Measurements from ENCODE around the gene NMRAL1. TPM values are rescaled to one million over a fixed set of nuclear protein-coding genes. Genes with fewer than 3 reads are reported as not detected.
A peak's percentile ranks its signal among the peaks of the same experiment; 100 is the strongest.

NMRAL1 gene
- polyA plus RNA-seq, 3 donors, result 39.2 to 57.0 (median 49.4) TPM

DNA sequence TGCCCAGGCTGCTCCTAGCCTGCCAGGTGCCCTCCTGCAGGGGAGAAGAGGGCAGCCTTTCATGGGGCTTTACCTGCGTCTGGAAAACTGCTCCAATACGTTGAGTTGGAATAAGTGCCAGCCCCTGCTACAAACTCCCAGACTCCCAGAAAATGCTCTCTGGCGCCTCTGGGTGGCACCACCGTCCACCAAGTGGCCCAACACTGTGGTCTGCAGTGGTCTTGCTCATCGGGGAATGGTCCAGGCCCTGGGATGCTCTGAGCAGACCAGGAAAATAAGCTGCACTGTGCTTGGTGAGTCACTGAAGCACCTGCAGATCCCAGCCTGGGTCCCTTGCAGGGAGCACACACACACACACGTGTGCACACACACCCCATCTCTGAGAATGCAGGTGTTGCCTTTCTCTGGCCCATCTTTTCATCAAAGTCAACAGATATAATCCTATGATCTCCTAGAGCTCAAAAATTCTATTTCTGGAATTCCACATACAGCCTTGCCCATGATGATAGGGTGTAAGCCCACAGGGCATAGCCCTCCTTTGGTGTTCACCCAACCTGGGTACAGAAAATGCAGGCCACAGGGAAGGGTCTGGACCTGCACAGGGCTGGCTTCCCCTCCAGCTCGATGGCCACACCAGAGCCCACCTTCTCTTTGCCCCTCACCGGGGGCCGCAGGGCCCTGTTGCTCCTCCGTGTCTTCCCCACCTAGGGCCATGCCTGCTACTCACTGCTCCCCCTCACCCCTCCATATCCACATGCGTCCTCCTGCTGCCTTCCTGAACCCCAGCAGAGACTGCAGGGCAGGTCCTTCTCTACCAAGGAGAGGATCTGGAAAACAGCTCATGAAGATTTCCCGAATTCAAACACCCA, 43.6 kb upstream of the NMRAL1 start:
- H3K27ac Mint-ChIP-seq, result peak overlapping the region in 4 of 7 donors; percentile 38 to 82 (median 55)
- Histone ChIP-seq H2AFZ (ENCODE audit: insufficient read depth, low read depth, low read length, poor library complexity, severe bottlenecking) (no peak overlapping the region), H3K4me1 (ENCODE audit: control insufficient read depth in 1 of 2, insufficient read depth in 2 of 2, low read length in 2 of 2) (peaks cover 65 to 75% of the 10 kb centered on the region in 2 donors), H3K4me3 (replicated peaks in 1 of 3; ENCODE audit: low read depth in 2 of 3, low read length in 3 of 3) (no peak overlapping the region), H3K36me3 (replicated peaks in 1 of 2; ENCODE audit: control insufficient read depth in 1 of 2, insufficient read depth in 2 of 2, low read length in 2 of 2) (peaks cover 0 to 2% of the 10 kb centered on the region in 2 donors), H3K79me2 (ENCODE audit: insufficient read depth, low read length) (peaks cover 49% of the 10 kb centered on the region), H3K9me3 (replicated peaks in 1 of 2; ENCODE audit: control insufficient read depth in 1 of 2, insufficient read depth in 1 of 2, low read length in 2 of 2) (no peaks in the 10 kb centered on the region), H3K4me2 (replicated peaks; ENCODE audit: extremely low read depth, low read length, poor library complexity, severe bottlenecking) (no peak overlapping the region), H3K27me3 (ENCODE audit: control insufficient read depth in 2 of 2, insufficient read depth in 2 of 2, low read length in 2 of 2) (no peaks in the 10 kb centered on the region), H4K20me1 (ENCODE audit: insufficient read depth, low read length) (no peaks in the 10 kb centered on the region), H3K9ac (ENCODE audit: insufficient read depth, low read length, poor library complexity, severe bottlenecking) (no peak overlapping the region), H3K27ac (ENCODE audit: low read depth in 1 of 2, low read length in 2 of 2) (no peak overlapping the region)
- no peak overlapping the region for H3K4me3 Mint-ChIP-seq
- H3K4me1 Mint-ChIP-seq, result peaks cover 70% of the 10 kb centered on the region
- peak; percentile 59 for TF ChIP-seq CTCF (IDR thresholded peaks at IDR 0.05)
- no peak for DNase-seq
- peaks cover 0 to under 1% (median 0%) of the 10 kb centered on the region in 7 donors for H3K9me3 Mint-ChIP-seq
- intact Hi-C loops (cut with micrococcal nuclease), result loop anchor here in 1 of 2 donors (10.0 kb wide), 1 partner anchor 97 kb away; the partner anchor contains the start of gene UBALD1
- WGBS (ENCODE audit: insufficient coverage), result 82% methylated on average over 11 of the region's 12 CpGs
- H3K27me3 Mint-ChIP-seq (ENCODE audit: low read depth in 3 of 3), result peaks cover 0 to 3% (median 1%) of the 10 kb centered on the region in 3 donors
- H3K36me3 Mint-ChIP-seq, result peaks cover 5 to 15% of the 10 kb centered on the region in 2 donors

DNA sequence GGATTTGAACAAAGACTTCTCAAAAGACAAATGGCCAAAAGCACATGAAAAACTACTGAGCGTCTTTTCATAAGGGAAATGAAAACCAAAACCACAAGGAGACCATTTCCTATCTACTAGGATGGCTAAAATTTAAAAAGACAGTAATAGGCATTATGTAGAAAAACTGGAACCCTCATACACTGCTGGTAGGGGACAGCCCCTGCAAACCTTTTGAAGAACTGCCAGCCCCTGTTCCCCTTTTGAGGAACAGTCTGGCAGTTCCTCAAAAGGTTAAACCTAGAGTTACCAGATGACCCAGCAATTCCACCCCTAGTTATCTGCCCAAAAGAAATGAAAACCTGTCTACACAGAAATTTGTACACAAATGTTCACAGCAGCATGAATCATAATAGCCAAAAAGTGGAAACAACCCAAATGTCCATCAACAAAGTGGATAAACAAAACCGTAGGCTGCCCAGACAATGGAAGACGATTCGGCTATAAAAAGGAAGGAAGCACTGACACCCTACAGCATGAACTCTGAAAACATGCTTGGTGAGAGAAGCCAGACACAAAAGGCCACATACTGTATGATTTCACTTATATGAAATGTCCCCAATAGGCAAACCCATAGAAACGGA, 41.3 kb upstream of the NMRAL1 start:
- intact Hi-C loops (cut with micrococcal nuclease), result loop anchor here in 1 of 2 donors (10.0 kb wide), 1 partner anchor 99 kb away; the partner anchor contains the start of gene UBALD1
- H3K9me3 Mint-ChIP-seq, result peaks cover 0 to 1% (median 0%) of the 10 kb centered on the region in 7 donors
- Histone ChIP-seq H3K4me1 (ENCODE audit: control insufficient read depth in 1 of 2, insufficient read depth in 2 of 2, low read length in 2 of 2) (peaks cover 78 to 87% of the 10 kb centered on the region in 2 donors), H3K27ac (ENCODE audit: low read depth in 1 of 2, low read length in 2 of 2) (peak overlapping the region; percentile 67 to 86), H3K9ac (ENCODE audit: insufficient read depth, low read length, poor library complexity, severe bottlenecking) (peak overlapping the region; percentile 41), H3K79me2 (ENCODE audit: insufficient read depth, low read length) (peaks cover 55% of the 10 kb centered on the region), H2AFZ (ENCODE audit: insufficient read depth, low read depth, low read length, poor library complexity, severe bottlenecking) (peak overlapping the region; percentile 25), H4K20me1 (ENCODE audit: insufficient read depth, low read length) (no peaks in the 10 kb centered on the region), H3K36me3 (replicated peaks in 1 of 2; ENCODE audit: control insufficient read depth in 1 of 2, insufficient read depth in 2 of 2, low read length in 2 of 2) (peaks cover 11 to 16% of the 10 kb centered on the region in 2 donors), H3K9me3 (replicated peaks in 1 of 2; ENCODE audit: control insufficient read depth in 1 of 2, insufficient read depth in 1 of 2, low read length in 2 of 2) (no peaks in the 10 kb centered on the region), H3K4me2 (replicated peaks; ENCODE audit: extremely low read depth, low read length, poor library complexity, severe bottlenecking) (peak overlapping the region; percentile 81), H3K27me3 (ENCODE audit: control insufficient read depth in 2 of 2, insufficient read depth in 2 of 2, low read length in 2 of 2) (no peaks in the 10 kb centered on the region), H3K4me3 (replicated peaks in 1 of 3; ENCODE audit: low read depth in 2 of 3, low read length in 3 of 3) (peak overlapping the region in 2 of 3 experiments; percentile 13 to 69)
- H3K27ac Mint-ChIP-seq, result peak overlapping the region; percentile 89 to 96 (median 94)
- peaks cover 81% of the 10 kb centered on the region for H3K4me1 Mint-ChIP-seq
- no peak for TF ChIP-seq CTCF (IDR thresholded peaks at IDR 0.05)
- H3K36me3 Mint-ChIP-seq, result peaks cover 16 to 23% of the 10 kb centered on the region in 2 donors
- peak overlapping the region; percentile 63 to 81 for H3K4me3 Mint-ChIP-seq
- 0% methylated on average over 3 of the region's 5 CpGs for WGBS (ENCODE audit: insufficient coverage)
- H3K27me3 Mint-ChIP-seq (ENCODE audit: low read depth in 3 of 3), result peaks cover 0 to 1% (median 0%) of the 10 kb centered on the region in 3 donors
- peak; percentile 87 to 93 (median 93) for DNase-seq

All from CD14-positive monocyte (primary cell).